RWPE2 (cell line): ENCODE results near the gene VPS16.

Experiments
- ATAC-seq: fragments of 200-7000 bp; cut with Tn5 transposase; 3 replicates; pipeline ENCODE4 v1.9.1; 2021; ENCODE audit warnings: low read depth
- DNase-seq: peaks from one replicate; pipeline ENCODE4 v3.0.0-alpha.2; 2020; ENCODE audit warnings: low spot score
- H3K27ac ChIP-seq: fragments of 450-650 bp; 2 replicates; pipeline ENCODE4 v1.5.1; 2017; ENCODE audit warnings: mild to moderate bottlenecking; ENCODE audit not compliant: poor library complexity, severe bottlenecking
- H3K27me3 ChIP-seq: fragments of 250-450 bp; sonication (Bioruptor Pico); 2 replicates; pipeline ENCODE4 v1.5.1; 2021; ENCODE audit warnings: mild to moderate bottlenecking, moderate library complexity; ENCODE audit not compliant: insufficient read depth, poor library complexity, severe bottlenecking
- H3K36me3 ChIP-seq: fragments of 250-450 bp; sonication (Bioruptor Pico); 2 replicates; pipeline ENCODE4 v1.5.1; 2020; ENCODE audit warnings: low read depth, mild to moderate bottlenecking, moderate library complexity
- H3K4me1 ChIP-seq: fragments of 250-450 bp; sonication (Bioruptor Pico); 2 replicates; pipeline ENCODE4 v1.5.1; 2021; ENCODE audit warnings: mild to moderate bottlenecking, moderate library complexity; ENCODE audit not compliant: insufficient read depth, poor library complexity, severe bottlenecking
- H3K4me3 ChIP-seq: fragments of 250-450 bp; sonication (Bioruptor Pico); 2 replicates; pipeline ENCODE4 v1.5.1; 2021; ENCODE audit warnings: mild to moderate bottlenecking, moderate library complexity; ENCODE audit not compliant: severe bottlenecking
- H3K9me3 ChIP-seq: fragments of 250-450 bp; sonication (Bioruptor Pico); 2 replicates; pipeline ENCODE4 v1.5.1; 2021; ENCODE audit warnings: mild to moderate bottlenecking, moderate library complexity; ENCODE audit not compliant: severe bottlenecking
- TF ChIP-seq, protein P1 (sequence below): fragments of 450-650 bp; IDR thresholded peaks from one replicate; pipeline ENCODE4 v1.5.1; 2017; ENCODE audit warnings: mild to moderate bottlenecking, moderate library complexity; ENCODE audit not compliant: poor library complexity, severe bottlenecking

VPS16 gene

DNA sequence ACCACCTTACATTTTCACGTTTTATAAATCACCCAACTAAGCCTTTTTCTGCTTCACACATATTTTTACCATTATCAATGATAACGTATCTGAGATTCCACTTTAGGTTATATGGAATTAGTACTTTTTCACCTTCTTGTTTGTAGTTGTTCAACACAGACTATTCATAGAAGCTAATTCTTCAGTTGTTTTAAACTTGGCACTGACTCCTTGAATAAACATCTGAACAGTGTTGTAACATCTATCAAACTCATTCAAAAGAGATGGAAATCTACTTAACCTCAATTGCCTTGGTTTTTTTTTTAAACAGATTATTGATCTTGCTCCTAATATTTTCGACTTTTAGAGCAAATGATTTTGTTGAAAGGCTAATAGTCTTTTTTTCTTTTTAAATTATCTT is 67.0 kb downstream of the VPS16 start:
- Histone ChIP-seq H3K36me3 (no peaks in the 10 kb centered on the region), H3K4me1 (no peaks in the 10 kb centered on the region), H3K27ac (no peak overlapping the region), H3K4me3 (no peak overlapping the region), H3K27me3 (no peaks in the 10 kb centered on the region), H3K9me3 (no peaks in the 10 kb centered on the region)
- TF ChIP-seq, protein P1, sequence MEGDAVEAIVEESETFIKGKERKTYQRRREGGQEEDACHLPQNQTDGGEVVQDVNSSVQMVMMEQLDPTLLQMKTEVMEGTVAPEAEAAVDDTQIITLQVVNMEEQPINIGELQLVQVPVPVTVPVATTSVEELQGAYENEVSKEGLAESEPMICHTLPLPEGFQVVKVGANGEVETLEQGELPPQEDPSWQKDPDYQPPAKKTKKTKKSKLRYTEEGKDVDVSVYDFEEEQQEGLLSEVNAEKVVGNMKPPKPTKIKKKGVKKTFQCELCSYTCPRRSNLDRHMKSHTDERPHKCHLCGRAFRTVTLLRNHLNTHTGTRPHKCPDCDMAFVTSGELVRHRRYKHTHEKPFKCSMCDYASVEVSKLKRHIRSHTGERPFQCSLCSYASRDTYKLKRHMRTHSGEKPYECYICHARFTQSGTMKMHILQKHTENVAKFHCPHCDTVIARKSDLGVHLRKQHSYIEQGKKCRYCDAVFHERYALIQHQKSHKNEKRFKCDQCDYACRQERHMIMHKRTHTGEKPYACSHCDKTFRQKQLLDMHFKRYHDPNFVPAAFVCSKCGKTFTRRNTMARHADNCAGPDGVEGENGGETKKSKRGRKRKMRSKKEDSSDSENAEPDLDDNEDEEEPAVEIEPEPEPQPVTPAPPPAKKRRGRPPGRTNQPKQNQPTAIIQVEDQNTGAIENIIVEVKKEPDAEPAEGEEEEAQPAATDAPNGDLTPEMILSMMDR, result no peak
- DNase-seq (no peak), ATAC-seq (no peak)

DNA sequence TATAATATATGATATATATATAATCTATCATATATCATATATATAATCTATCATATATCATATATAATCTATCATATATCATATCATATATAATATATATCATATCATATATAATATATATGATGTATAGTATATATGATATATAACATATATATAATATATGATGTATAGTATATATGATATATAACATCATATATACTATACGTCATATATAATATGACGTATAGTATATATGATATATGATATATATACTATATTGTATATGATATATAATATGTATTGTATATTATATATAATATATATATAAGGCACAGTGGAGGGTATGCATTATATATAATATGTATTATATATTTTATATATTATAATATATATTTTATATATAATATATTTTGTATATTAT is 69.4 kb downstream of the VPS16 start:
- H3K27ac ChIP-seq, result no peak overlapping the region
- H3K27me3 ChIP-seq, result no peaks in the 10 kb centered on the region
- H3K9me3 ChIP-seq, result no peaks in the 10 kb centered on the region
- H3K4me3 ChIP-seq, result no peak overlapping the region
- H3K4me1 ChIP-seq, result no peaks in the 10 kb centered on the region
- TF ChIP-seq, protein P1, result no peak
- ATAC-seq (no peak), DNase-seq (no peak)
- no peaks in the 10 kb centered on the region; the same call in 1 of the 2 replicates for H3K36me3 ChIP-seq

DNA sequence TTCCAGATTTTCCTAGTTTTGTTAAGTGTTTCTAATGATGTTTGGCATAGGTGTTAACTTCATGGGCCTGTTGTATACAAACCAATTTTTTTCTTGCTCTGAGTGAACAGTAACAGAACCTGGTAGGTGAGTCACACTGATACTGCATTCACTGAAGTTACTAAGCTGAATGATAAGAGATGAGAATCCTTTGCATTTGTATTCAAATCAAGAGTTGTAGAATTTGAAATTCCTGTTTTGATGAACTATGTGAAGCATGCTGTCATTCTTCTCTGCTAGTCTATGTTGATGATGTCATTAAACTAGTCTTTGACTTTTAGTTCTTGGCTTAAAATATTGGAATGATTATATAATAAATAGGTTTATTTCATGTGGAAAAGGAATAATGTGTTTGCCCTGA is 70.7 kb downstream of the VPS16 start:
- no peak overlapping the region for H3K27ac ChIP-seq
- no peaks in the 10 kb centered on the region for H3K27me3 ChIP-seq
- H3K36me3 ChIP-seq, result no peaks in the 10 kb centered on the region; the same call in 1 of the 2 replicates
- DNase-seq (no peak), ATAC-seq (no peak)
- TF ChIP-seq, protein P1, result no peak
- H3K9me3 ChIP-seq, result no peaks in the 10 kb centered on the region
- no peaks in the 10 kb centered on the region for H3K4me1 ChIP-seq
- no peak overlapping the region for H3K4me3 ChIP-seq

DNA sequence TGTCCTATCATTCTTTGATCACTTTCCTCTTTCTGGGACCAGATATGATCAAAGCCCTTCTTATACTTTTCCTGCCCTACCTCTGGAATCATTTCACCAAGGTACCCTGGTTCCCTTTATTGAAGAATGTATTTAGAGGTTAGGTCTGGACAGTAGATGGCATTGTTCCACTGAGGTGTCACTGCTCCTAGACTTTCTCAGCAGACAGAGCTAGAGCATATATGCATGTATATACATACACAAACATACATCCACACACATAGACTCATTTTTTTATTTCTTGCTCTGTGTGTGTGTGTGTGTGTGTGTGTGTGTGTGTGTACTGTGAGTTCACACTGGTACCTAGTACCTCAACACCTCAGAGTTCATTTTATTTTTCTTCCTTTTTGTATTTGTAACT is 73.6 kb downstream of the VPS16 start:
- Histone ChIP-seq H3K9me3 (no peaks in the 10 kb centered on the region), H3K27me3 (no peaks in the 10 kb centered on the region), H3K36me3 (no peaks in the 10 kb centered on the region; the same call in 1 of the 2 replicates), H3K27ac (no peak overlapping the region), H3K4me3 (no peak overlapping the region), H3K4me1 (no peaks in the 10 kb centered on the region)
- ATAC-seq (no peak), DNase-seq (no peak)
- TF ChIP-seq, protein P1, result peak; percentile 57
